HG03280 (cell line): ENCODE data around the gene GAB2.

Experiments used
- ATAC-seq: cut with Tn5 transposase; IDR thresholded peaks from one replicate; pipeline ENCODE4 v1.9.1; 2021; ENCODE audit warnings: mild to moderate bottlenecking, moderate library complexity; ENCODE audit not compliant: unreplicated experiment

Gene GAB2

DNA sequence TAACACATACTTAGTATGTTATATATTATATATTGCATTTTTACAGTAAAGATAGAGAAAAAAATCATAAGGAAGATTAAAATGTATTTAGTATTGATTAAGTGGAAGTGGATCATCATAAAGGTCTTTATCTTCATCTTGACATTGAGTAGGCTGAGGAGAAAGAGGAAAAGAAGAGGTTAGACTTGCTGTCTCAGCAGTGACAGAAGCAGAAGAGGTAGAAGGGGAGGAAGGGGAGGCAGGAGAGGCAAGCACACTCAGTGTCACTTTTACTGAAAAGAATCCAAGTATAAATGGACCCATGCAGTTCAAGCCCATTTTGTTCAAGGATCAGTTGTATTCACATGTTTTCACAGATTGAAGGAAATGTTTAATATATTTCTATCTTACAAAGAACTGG lies 69.7 kb downstream of the GAB2 start:
- no peak for ATAC-seq

DNA sequence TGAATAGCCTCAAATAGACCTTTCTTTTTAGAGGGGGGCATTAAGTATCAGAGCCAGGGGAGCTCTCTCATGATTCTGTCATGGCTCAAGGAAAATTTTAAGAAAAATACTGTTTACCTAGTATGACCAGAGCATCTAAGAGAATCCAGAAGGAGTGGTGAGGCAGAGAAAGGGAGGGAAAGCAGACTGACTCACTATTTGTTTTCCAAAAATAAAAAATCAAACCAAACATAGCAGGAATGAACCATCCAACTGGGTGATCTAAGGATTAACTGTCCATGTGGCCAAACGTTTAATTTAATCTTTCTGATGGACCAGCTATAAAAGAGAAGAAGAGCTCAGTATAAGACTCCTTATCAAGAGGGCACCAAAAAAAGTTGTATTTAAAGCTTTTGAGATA lies 70.8 kb downstream of the GAB2 start:
- no peak for ATAC-seq

DNA sequence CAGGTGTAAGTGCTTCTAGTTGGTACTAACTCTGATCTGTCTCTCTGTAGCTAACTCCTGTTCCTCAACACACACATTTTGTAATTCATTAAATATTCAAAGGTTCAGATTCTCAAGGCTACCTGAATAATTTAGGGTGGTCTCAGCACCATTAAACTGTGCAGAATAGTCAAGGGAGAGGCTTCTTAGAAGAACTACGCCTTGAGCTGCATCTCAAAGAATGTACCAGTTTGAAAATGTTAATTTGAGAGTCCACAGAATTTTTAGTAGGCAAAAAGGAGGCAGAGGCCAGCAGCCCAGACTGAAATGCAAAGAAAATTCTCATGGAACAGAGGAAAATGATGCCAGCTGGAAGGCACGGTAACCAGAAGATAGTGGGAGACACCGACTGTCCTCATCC lies 72.2 kb downstream of the GAB2 start:
- ATAC-seq, result no peak

- ATAC-seq, result no peak
These were observed 72.9 kb downstream of the GAB2 start for GRCh38 chr11:78344676-78345075.

GRCh38 chr11:78344094-78344493 lies 73.5 kb downstream of the GAB2 start:
- ATAC-seq, result no peak

GRCh38 chr11:78343303-78343702 lies 74.3 kb downstream of the GAB2 start:
- ATAC-seq, result no peak

GRCh38 chr11:78341841-78342240 lies 75.8 kb downstream of the GAB2 start:
- no peak for ATAC-seq

DNA sequence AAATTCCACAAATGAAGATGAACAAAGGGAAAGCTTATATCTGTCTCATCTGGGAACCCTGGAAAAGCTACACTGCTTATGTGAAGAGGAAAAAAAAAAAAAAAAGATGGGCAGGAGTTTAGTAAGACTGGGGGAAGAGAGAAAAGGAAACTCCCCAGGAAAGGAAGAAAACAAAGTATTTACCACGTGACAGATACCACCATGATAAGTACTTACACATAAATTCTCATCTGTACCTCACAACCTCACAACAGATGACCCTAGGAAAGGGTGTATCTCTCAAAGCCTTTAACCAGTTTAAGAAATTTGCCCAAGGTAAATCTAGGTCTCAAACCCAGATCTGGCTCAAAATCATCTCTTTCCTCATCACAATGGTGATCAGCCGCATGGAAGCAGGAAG lies 77.1 kb downstream of the GAB2 start:
- ATAC-seq, result no peak

DNA sequence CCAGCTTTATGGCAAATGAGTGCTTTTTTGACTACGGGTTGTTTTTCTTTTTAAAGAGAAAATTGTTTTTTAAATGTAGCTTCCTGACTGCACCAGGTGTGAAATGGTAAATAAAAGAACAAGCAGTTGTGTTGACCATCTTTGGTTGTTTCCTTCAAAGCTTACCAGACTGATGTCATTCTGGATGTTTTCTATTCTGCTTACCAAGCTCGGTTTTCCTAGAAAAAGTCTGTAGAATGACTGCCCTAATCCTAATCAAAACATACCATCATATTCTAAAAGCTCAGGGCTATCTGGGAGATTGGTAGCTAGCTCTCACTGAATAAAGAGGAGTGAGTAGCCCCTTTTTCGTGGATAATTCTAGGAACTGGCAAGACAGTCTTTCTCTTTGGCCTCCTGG lies 77.7 kb downstream of the GAB2 start:
- ATAC-seq, result no peak

GRCh38 chr11:78339483-78339882 lies 78.1 kb downstream of the GAB2 start:
- ATAC-seq, result no peak

DNA sequence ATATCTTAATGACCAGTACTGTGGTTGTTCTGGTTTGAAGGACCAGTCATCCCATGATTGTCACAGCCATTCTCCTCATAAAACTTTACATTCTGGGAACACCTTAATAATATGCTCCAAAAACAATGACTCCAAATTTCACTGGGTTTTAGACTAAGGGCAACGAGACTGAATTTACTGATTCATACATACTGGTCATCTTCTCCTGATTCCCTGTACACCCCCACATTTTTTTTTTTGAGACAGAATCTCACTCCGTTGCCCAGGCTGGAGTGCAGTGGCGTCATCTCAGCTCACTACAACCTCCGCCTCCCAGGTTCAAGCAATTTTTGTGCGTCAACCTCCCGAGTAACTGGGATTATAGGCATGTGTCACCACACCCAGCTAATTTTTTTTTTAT lies 78.9 kb downstream of the GAB2 start:
- ATAC-seq, result no peak

GRCh38 chr11:78338138-78338537 lies 79.5 kb downstream of the GAB2 start:
- ATAC-seq, result no peak

GRCh38 chr11:78337554-78337924 lies 80.1 kb downstream of the GAB2 start:
- no peak for ATAC-seq

DNA sequence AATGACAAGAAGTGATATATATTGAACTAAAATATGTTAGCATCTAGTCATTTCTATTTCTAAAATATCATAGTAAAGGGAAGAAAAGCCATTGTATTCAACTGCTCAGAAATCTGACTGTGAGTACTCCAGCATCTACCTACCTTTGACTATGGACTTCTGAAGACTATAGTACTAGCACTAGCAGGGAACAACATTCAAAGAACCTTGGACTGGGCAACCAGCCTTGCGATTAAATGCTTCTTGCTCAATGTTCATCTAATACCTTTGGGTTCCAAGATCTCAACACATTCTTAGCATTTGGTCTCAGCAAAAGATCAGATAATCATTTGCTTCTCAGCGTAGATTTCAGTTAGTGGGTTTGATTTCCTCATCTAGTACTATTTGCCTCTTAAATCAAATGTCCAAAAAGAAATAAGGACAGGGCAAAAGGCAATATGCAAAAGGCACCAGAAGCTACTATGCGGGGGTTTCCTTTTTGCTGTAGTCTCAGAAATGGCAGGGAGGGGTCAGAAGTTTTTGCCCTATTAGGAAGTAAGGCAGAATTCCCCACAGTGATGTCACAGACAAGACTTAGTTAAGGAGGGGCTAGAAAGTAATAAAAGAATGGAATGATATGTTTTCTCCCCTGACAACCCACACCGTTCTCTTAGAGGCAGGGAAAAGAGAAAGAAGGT lies 80.6 kb downstream of the GAB2 start:
- no peak for ATAC-seq

DNA sequence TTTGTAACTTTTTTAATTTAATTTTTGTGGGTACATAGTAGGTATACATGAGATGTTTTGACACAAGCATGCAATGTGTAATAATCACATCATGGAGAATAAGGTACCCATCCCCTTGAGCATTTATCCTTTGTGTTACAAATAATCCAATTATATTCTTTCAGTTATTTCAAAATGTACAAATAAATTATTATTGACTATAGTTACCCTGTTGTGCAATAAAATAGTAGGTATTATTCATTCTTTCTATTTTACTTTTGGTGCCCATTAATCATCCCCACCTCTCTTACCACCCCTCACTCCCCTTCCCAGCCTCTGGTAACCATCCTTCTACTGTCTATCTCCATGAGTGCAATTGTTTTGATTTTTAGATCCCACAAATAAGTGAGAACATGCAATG lies 83.5 kb downstream of the GAB2 start:
- ATAC-seq, result no peak

GRCh38 chr11:78332872-78333271 lies 84.7 kb downstream of the GAB2 start:
- no peak for ATAC-seq

GRCh38 chr11:78332174-78332866 lies 85.3 kb downstream of the GAB2 start:
- ATAC-seq, result no peak

DNA sequence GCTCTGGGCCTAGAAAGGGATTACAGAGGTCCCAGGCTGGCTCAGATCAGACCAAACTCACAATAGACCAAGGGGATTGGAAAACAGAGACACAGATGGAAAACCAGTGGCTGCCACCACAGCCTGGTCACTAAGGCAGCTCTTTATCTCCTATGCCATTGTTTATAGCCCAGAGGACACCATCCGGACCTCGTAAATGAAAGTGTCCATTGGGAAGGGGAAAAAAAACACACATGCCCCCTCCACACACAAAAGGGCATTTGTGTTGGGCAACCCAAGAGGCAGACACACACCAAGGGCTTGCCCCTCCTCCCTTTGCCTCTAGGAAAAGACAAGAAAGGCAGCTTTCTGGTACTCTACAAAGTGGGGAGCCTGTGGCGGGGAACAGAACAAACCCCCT lies 85.9 kb downstream of the GAB2 start:
- ATAC-seq, result no peak

DNA sequence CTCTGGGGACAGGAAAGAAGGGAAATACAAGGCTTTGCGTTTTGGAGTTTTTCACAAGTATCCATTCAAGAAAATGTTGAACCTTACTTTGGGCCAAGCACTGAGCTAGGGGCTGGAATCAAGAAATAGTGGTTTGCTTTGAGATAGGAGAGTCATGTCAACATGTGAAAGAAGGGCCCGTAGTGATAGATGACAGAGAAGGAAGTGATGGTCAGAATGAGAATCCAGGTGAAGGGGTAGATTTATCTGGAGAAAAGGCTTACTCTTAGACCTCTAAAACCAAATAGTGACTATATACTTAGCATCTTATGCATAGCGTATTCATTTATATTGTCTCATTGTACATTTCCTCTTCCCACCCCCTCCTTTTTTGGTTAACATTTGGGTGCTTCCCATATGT lies 87.3 kb downstream of the GAB2 start:
- ATAC-seq, result no peak

- ATAC-seq, result no peak
These were observed 89.7 kb downstream of the GAB2 start for GRCh38 chr11:78327945-78328344.

DNA sequence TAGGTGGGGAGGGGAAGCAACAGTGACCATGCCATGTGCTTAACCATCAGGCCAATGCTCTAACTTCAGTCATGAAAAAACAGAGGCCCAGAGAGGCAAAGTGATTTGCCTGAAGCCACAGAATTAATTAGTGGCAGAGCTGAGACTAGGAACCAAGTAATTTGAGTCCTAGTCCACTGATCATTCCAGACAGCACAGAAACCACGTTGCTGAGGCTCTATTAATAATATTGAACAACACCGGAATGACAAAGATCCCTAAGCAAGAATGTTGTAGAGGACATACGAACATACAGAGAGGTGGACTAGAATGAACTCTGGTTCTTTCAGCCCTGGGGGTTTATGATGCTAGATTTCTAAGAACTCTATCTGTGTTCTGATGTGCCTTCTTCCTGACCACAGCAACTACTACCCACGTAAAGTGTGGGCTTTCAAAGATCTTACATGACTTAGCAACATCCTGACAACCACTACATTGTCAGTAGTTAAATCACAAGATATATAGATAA lies 92.3 kb downstream of the GAB2 start:
- ATAC-seq, result peak; percentile 57

DNA sequence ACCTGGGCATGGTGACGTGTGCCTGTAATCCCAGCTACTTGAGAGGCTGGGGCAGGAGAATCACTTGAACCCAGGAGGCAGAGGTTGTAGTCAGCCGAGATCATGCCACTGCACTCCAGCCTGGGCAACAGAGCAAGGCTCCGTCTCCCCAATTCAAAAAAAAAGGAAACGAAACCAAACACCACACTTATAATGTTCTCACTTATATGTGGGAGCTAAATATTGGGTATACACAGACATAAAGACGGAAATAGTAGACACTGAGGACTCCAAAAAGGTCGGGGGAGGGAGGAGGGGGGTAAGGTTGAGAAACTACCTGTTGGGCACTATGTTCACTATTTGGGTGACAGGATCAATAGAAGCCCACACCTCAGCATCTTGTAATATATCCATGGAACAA lies 94.3 kb downstream of the GAB2 start:
- no peak for ATAC-seq
